ENCODE results near the gene ARID1A. TPM values are rescaled to one million over a fixed set of nuclear protein-coding genes. Genes with fewer than 3 reads are reported as not detected.

ARID1A gene
- total and polyA plus RNA-seq, 9 of the 15 experiments (the other 6 are each of a cell fraction or from before 2014, with no cell fraction given), result 8.3 to 88.3 (median 22.5) TPM

GRCh38 chr1:26695356-26696118, at the start of gene ARID1A (continued):
- TF ChIP-seq HMBOX1 (IDR thresholded peaks at IDR 0.05), result no peak
- no peak; the same call in 1 of the 2 replicates for TF ChIP-seq TCF15 (CRISPR knock-in tag; IDR thresholded peaks at IDR 0.05)
- peak in 1 of 2 experiments; percentile 91; a peak in 1 of 4 replicates for TF ChIP-seq MLX (CRISPR knock-in tag; conservative IDR thresholded peaks at IDR 0.05)
- TF ChIP-seq FOXJ2 (tag; IDR thresholded peaks at IDR 0.05), result peak; percentile 92
- TF ChIP-seq OTX1 (CRISPR knock-in tag; IDR thresholded peaks at IDR 0.05), result peak; percentile 96
- peak; percentile 99 to 100 for TF ChIP-seq UBTF (IDR thresholded peaks at IDR 0.05; ENCODE audit: borderline replicate concordance in 1 of 2, low read depth in 2 of 2, low read length in 2 of 2)
- peak; percentile 98 for TF ChIP-seq E2F1 (CRISPR knock-in tag; IDR thresholded peaks at IDR 0.05)
- TF ChIP-seq SRSF1 (IDR thresholded peaks at IDR 0.05; ENCODE audit: low read depth, low read length), result 0 out of 2 replicates have a peak, but pooled peaks have one; percentile 59
- TF ChIP-seq HINFP (tag; conservative IDR thresholded peaks at IDR 0.05; ENCODE audit: low read depth), result no peak
- TF ChIP-seq TEAD4 (IDR thresholded peaks at IDR 0.05; ENCODE audit: low read length), result peak; percentile 72
- peak; percentile 8; the same call in 1 of the 2 replicates for TF ChIP-seq TEAD4 (CRISPR knock-in tag; IDR thresholded peaks at IDR 0.05; ENCODE audit: borderline replicate concordance)
- no peak for TF ChIP-seq DIDO1 (tag; IDR thresholded peaks at IDR 0.05; ENCODE audit: low read depth)
- peak; percentile 87 to 93 for TF ChIP-seq MNT (conservative IDR thresholded peaks at IDR 0.05)

Data from K562 (cell line).